Measurements from ENCODE around the gene GRB10. TPM values are rescaled to one million over a fixed set of nuclear protein-coding genes. Genes with fewer than 3 reads are reported as not detected.
A peak's percentile ranks its signal among the peaks of the same experiment; 100 is the strongest.

GRB10 gene
- total and polyA plus RNA-seq, 3 experiments from 2014 or later = 0.20 to 0.49 (median 0.20) TPM

DNA sequence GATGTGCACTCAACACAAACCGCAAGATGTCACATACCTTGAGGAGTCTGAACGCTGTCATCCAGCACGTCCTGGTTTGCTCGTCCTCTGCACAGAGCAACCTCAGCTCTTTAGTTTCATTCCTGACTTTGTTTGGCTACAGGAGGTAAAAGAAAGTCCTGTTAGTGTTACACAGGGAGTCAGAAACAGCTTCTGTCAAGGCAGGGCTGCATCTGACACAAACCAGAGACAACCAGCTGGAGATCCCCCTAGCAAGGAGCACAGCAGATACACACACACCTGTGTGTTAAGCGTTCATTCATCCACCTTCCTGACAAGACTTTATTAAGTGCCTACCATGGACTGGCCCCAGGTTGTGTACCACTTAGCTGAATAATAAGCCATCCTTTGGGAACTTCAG, 170.0 kb downstream of the GRB10 start:
- POLR2A ChIA-PET = no interaction called here

DNA sequence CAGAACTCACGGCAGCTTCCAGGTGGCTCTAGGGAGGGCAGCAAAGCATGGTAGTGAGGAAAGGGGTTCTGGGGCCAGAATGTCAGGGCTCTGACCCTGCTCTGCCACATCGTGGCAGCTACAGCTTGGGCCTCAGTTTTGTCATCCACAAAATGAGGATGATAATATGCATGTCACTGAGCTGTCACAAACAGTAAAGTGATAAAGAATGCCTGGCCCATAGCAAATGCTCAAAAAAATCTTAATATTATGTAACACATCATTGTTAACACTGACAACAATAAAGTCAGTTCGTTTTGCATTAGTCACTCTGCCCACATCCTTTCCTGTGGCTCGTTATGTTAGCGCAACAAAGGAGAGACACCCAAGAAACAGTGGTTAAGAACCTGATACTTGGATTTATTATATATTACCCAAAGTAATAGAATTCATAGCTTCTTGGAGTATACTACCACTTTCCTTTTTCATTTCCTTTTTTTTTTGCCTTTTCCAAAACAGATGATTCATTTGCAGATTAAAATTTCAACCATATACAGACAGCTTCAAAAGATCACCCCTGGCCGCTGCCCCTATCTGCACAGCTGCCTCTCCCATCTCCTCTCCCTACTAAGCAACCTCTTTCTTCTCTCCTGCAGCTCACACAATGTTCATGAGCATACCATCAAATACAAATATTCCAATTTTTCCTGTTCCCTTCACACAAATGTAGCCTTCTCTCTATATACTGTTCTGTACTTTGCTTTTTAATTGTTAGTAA, 172.0 kb downstream of the GRB10 start:
- peaks cover 30% of the 10 kb centered on the region for H3K4me1 ChIP-seq (ENCODE audit: insufficient read depth, low read length)
- DNase-seq = peak; percentile 22 to 77 (median 40)
- Mint-ChIP-seq H3K4me3 (peak overlapping the region; percentile 6 to 79 (median 53)), H3K4me1 (peaks cover 45 to 66% (median 56%) of the 10 kb centered on the region in 3 donors), H3K27me3 (no peaks in the 10 kb centered on the region), H3K27ac (peak overlapping the region; percentile 6 to 79 (median 66)), H3K36me3 (peaks cover 0 to 19% (median 8%) of the 10 kb centered on the region in 3 donors), H3K9me3 (peaks cover 20 to 36% (median 29%) of the 10 kb centered on the region in 5 donors)
- ChIA-PET POLR2A (interaction anchor here (1.0 kb wide), 2 partner anchors 20 to 53 kb away, joined by 4 read pairs; no protein-coding TSS in a partner anchor), CTCF (interaction anchor here (0.8 to 4.6 kb wide), 5 partner anchors 16 to 68 kb away, joined by 3 to 27 read pairs (median 3); no protein-coding TSS in a partner anchor)
- H3K9me3 ChIP-seq (ENCODE audit: low read length) = peaks cover 12% of the 10 kb centered on the region
- peak overlapping the region; percentile 20 for H3K4me3 ChIP-seq (ENCODE audit: low read length)
- no peaks in the 10 kb centered on the region for H3K36me3 ChIP-seq (ENCODE audit: insufficient read depth, low read length)
- peak overlapping the region; percentile 29 for H3K27ac ChIP-seq (ENCODE audit: low read depth, low read length)
- H3K27me3 ChIP-seq (ENCODE audit: insufficient read depth, low read length, poor library complexity, severe bottlenecking) = no peaks in the 10 kb centered on the region

More for the DNA sequence above, 170.0 kb downstream of the GRB10 start:
- Histone ChIP-seq H3K4me3 (ENCODE audit: low read length) (no peak overlapping the region), H3K36me3 (ENCODE audit: insufficient read depth, low read length) (no peaks in the 10 kb centered on the region), H3K4me1 (ENCODE audit: insufficient read depth, low read length) (peaks cover 29% of the 10 kb centered on the region), H3K27ac (ENCODE audit: low read depth, low read length) (no peak overlapping the region), H3K27me3 (ENCODE audit: insufficient read depth, low read length, poor library complexity, severe bottlenecking) (no peaks in the 10 kb centered on the region), H3K9me3 (ENCODE audit: low read length) (peaks cover 9% of the 10 kb centered on the region)
- CTCF ChIA-PET = interaction anchor here (0.7 to 4.6 kb wide), 4 partner anchors 20 to 548 kb away, joined by 3 to 27 read pairs (median 4); no protein-coding TSS in a partner anchor
- Mint-ChIP-seq H3K4me3 (no peak overlapping the region), H3K4me1 (peaks cover 41 to 60% (median 52%) of the 10 kb centered on the region in 3 donors), H3K27ac (peak overlapping the region in 1 of 8 donors; percentile 27), H3K27me3 (no peaks in the 10 kb centered on the region), H3K36me3 (peaks cover 0 to 11% (median 8%) of the 10 kb centered on the region in 3 donors), H3K9me3 (peaks cover 18 to 31% (median 25%) of the 10 kb centered on the region in 5 donors)
- no peak for DNase-seq

DNA sequence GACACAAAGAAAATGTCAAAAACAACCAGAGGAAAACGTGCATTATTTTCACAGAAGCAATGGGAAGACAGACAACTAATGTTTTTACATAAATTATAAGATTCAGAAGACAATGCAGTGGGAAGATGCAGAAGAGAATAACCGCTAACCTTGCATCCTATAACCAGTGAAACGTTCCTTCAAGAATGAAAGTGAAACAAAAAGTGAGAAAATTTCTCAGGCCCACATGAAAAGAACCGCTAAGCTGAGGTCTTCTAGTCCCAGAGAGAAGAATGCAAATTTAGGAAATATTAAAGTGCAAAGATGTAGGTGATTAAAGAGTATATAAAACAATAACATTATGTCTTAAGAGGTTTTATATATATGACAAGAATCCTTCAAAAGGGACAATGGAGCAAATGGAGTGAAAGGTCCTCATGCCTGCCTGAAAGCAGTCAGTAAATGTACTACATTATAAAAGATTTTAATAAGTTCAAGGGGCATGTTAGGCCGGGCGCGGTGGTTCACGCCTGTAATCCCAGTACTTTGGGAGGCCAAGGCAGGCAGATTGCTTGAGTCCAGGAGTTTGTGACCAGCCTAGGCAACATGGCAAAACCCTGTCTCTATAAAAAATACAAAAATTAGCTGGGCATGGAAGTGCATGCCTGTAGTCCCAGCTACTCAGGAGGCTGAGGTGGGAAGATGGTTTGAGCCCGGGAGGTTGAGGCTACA, 174.3 kb downstream of the GRB10 start:
- no peaks in the 10 kb centered on the region for H3K27me3 Mint-ChIP-seq
- peaks cover 0 to 19% (median 8%) of the 10 kb centered on the region in 3 donors for H3K36me3 Mint-ChIP-seq
- ChIA-PET POLR2A (interaction anchor here (0.6 to 0.7 kb wide), 2 partner anchors 51 to 429 kb away, joined by 3 to 4 read pairs; no protein-coding TSS in a partner anchor), CTCF (interaction anchor here (1.5 to 2.8 kb wide), 2 partner anchors 10 to 71 kb away, joined by 3 to 6 read pairs; no protein-coding TSS in a partner anchor)
- no peak overlapping the region for H3K4me3 ChIP-seq (ENCODE audit: low read length)
- H3K4me1 ChIP-seq (ENCODE audit: insufficient read depth, low read length) = peaks cover 30% of the 10 kb centered on the region
- peaks cover 12% of the 10 kb centered on the region for H3K9me3 ChIP-seq (ENCODE audit: low read length)
- peak overlapping the region; percentile 9 to 72 (median 52) for H3K4me3 Mint-ChIP-seq
- no peaks in the 10 kb centered on the region for H3K36me3 ChIP-seq (ENCODE audit: insufficient read depth, low read length)
- peaks cover 20 to 36% (median 29%) of the 10 kb centered on the region in 5 donors for H3K9me3 Mint-ChIP-seq
- H3K27me3 ChIP-seq (ENCODE audit: insufficient read depth, low read length, poor library complexity, severe bottlenecking) = no peaks in the 10 kb centered on the region
- H3K4me1 Mint-ChIP-seq = peaks cover 41 to 55% (median 46%) of the 10 kb centered on the region in 3 donors
- peak in 2 of 5 donors; percentile 29 to 54 for DNase-seq
- no peak overlapping the region for H3K27ac ChIP-seq (ENCODE audit: low read depth, low read length)
- peak overlapping the region in 7 of 8 donors; percentile 55 to 91 (median 72) for H3K27ac Mint-ChIP-seq

DNA sequence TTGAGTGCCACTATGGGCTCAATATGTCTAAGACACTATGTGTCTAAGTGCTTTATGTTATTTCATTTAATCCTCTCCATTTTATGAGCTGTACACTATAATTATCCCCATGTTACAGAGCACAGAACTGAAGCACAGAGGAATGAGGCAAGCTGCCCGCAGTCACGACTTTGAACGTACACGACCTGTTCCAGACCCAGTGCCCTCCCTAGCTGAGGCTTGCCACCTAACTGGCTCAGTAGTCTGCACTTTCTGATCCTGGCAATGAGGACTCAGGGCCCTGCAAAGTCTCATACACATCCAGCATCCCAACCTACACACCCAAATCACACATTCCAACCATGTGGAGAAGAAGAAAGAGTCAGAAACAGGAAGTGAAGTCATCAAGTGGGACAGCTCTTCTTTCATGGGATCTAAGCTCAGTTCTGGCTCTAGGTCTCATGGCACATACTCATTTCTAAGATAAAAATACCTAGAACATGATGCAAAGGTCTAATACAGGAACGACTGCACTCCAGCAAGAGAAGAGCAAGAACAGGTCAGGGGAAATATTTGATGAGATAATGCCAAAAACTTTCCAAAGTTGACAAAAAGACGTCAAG, 175.1 kb downstream of the GRB10 start:
- Mint-ChIP-seq H3K4me3 (peak overlapping the region in 3 of 7 donors; percentile 9 to 53 (median 52)), H3K9me3 (peaks cover 20 to 36% (median 29%) of the 10 kb centered on the region in 5 donors), H3K27ac (peak overlapping the region in 6 of 8 donors; percentile 55 to 91 (median 70)), H3K36me3 (peaks cover 1 to 19% (median 8%) of the 10 kb centered on the region in 3 donors), H3K27me3 (no peaks in the 10 kb centered on the region), H3K4me1 (peaks cover 41 to 51% (median 46%) of the 10 kb centered on the region in 3 donors)
- no peak for DNase-seq
- no peaks in the 10 kb centered on the region for H3K27me3 ChIP-seq (ENCODE audit: insufficient read depth, low read length, poor library complexity, severe bottlenecking)
- no peak overlapping the region for H3K4me3 ChIP-seq (ENCODE audit: low read length)
- H3K27ac ChIP-seq (ENCODE audit: low read depth, low read length) = no peak overlapping the region
- CTCF ChIA-PET = interaction anchor here (0.7 to 2.8 kb wide), 3 partner anchors 11 to 72 kb away, joined by 3 to 6 read pairs (median 3); no protein-coding TSS in a partner anchor
- H3K36me3 ChIP-seq (ENCODE audit: insufficient read depth, low read length) = no peaks in the 10 kb centered on the region
- H3K4me1 ChIP-seq (ENCODE audit: insufficient read depth, low read length) = peaks cover 30% of the 10 kb centered on the region
- peaks cover 12% of the 10 kb centered on the region for H3K9me3 ChIP-seq (ENCODE audit: low read length)
- POLR2A ChIA-PET = no interaction called here

DNA sequence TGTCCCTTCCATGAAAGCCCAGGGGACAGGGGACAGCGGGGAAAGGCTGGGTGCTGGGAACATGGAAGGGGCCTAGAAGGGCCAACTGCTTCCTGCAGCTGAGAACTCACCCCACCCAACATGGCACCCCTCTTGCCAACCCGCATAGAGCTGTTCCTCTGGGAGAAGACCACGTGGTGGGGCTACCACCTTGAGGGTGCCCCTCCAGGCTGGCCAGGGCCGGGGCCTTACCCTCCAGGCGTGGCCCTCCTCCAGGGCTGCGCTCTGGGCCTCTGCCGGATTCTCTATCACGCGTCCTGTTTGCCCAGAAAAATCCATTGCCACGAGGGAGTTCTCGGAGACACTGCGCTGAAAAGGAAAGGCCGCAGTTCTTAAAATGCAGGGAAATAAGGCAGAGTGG, 177.6 kb downstream of the GRB10 start:
- H3K9me3 Mint-ChIP-seq = peaks cover 17 to 27% (median 24%) of the 10 kb centered on the region in 5 donors
- ChIA-PET POLR2A (no interaction called here), CTCF (no interaction called here)
- H3K4me1 Mint-ChIP-seq = peaks cover 22 to 28% (median 23%) of the 10 kb centered on the region in 3 donors
- H3K4me3 Mint-ChIP-seq = no peak overlapping the region
- peaks cover 1 to 14% (median 4%) of the 10 kb centered on the region in 3 donors for H3K36me3 Mint-ChIP-seq
- Histone ChIP-seq H3K27me3 (ENCODE audit: insufficient read depth, low read length, poor library complexity, severe bottlenecking) (no peaks in the 10 kb centered on the region), H3K36me3 (ENCODE audit: insufficient read depth, low read length) (no peaks in the 10 kb centered on the region), H3K9me3 (ENCODE audit: low read length) (peaks cover 12% of the 10 kb centered on the region), H3K27ac (ENCODE audit: low read depth, low read length) (no peak overlapping the region), H3K4me1 (ENCODE audit: insufficient read depth, low read length) (peaks cover 13% of the 10 kb centered on the region), H3K4me3 (ENCODE audit: low read length) (no peak overlapping the region)
- H3K27ac Mint-ChIP-seq = no peak overlapping the region
- H3K27me3 Mint-ChIP-seq = no peaks in the 10 kb centered on the region
- no peak for DNase-seq

DNA sequence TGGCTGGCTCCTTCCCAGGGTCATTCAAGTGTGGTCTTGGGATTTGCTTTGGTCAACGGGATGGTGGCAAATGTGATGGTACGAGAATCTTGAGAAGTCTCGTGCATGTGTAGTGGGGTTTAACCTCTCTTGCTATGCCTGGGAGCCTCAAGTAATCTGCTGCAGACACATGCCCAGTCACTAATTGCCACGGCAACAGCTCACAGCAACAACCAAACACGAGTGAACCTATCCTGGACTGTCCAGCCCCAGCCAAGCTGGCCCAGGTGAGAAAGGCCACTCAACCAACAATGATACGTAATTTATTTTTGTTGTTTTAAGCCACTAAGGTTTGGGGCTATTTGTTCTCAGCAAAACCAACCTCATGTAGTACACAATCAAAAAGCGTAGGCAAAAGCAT, 179.4 kb downstream of the GRB10 start:
- CTCF ChIA-PET = no interaction called here
- no peak overlapping the region for H3K4me3 Mint-ChIP-seq
- H3K36me3 ChIP-seq (ENCODE audit: insufficient read depth, low read length) = no peaks in the 10 kb centered on the region
- H3K27ac ChIP-seq (ENCODE audit: low read depth, low read length) = no peak overlapping the region
- no peak overlapping the region for H3K27ac Mint-ChIP-seq
- H3K36me3 Mint-ChIP-seq = peaks cover 1 to 14% (median 1%) of the 10 kb centered on the region in 3 donors
- POLR2A ChIA-PET = no interaction called here
- no peaks in the 10 kb centered on the region for H3K27me3 ChIP-seq (ENCODE audit: insufficient read depth, low read length, poor library complexity, severe bottlenecking)
- peaks cover 6% of the 10 kb centered on the region for H3K9me3 ChIP-seq (ENCODE audit: low read length)
- H3K4me3 ChIP-seq (ENCODE audit: low read length) = no peak overlapping the region
- peaks cover 8 to 11% (median 9%) of the 10 kb centered on the region in 5 donors for H3K9me3 Mint-ChIP-seq
- DNase-seq = no peak
- H3K4me1 Mint-ChIP-seq = peaks cover 9 to 15% (median 12%) of the 10 kb centered on the region in 3 donors
- H3K27me3 Mint-ChIP-seq = no peaks in the 10 kb centered on the region
- peaks cover 5% of the 10 kb centered on the region for H3K4me1 ChIP-seq (ENCODE audit: insufficient read depth, low read length)

DNA sequence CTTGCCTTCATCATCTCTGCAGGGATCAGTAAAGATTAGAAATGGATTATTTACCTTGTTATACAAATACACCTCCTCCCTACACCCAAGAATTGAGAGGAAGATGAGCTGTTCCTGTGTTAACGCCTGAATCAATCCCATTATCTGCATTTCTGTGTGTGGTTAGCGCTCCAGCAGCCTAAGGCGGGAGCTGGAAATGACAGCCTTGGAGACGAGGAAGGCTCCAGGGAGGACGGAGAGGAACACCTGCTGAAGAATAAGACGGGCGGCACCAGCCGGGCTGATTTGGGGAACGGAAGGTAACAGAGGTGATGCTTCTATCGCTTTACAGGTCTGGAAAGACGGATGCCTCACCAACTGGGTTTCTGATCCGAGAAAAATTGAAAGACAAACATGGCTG, 183.3 kb downstream of the GRB10 start:
- no peak overlapping the region for H3K27ac ChIP-seq (ENCODE audit: low read depth, low read length)
- H3K9me3 ChIP-seq (ENCODE audit: low read length) = no peaks in the 10 kb centered on the region
- H3K27me3 ChIP-seq (ENCODE audit: insufficient read depth, low read length, poor library complexity, severe bottlenecking) = no peaks in the 10 kb centered on the region
- no peak overlapping the region for H3K4me3 Mint-ChIP-seq
- no peaks in the 10 kb centered on the region for H3K9me3 Mint-ChIP-seq
- H3K4me1 Mint-ChIP-seq = peaks cover 10 to 18% (median 13%) of the 10 kb centered on the region in 3 donors
- peaks cover 0 to 1% (median 0%) of the 10 kb centered on the region in 3 donors for H3K36me3 Mint-ChIP-seq
- peaks cover 0 to 2% of the 10 kb centered on the region in 2 donors for H3K27me3 Mint-ChIP-seq
- no peak for DNase-seq
- CTCF ChIA-PET = no interaction called here
- no peaks in the 10 kb centered on the region for H3K4me1 ChIP-seq (ENCODE audit: insufficient read depth, low read length)
- POLR2A ChIA-PET = no interaction called here
- no peak overlapping the region for H3K4me3 ChIP-seq (ENCODE audit: low read length)
- H3K36me3 ChIP-seq (ENCODE audit: insufficient read depth, low read length) = no peaks in the 10 kb centered on the region
- H3K27ac Mint-ChIP-seq = no peak overlapping the region

All from CD8-positive, alpha-beta memory T cell (primary cell).